Measurements from ENCODE around the gene SLC30A5.

DNA sequence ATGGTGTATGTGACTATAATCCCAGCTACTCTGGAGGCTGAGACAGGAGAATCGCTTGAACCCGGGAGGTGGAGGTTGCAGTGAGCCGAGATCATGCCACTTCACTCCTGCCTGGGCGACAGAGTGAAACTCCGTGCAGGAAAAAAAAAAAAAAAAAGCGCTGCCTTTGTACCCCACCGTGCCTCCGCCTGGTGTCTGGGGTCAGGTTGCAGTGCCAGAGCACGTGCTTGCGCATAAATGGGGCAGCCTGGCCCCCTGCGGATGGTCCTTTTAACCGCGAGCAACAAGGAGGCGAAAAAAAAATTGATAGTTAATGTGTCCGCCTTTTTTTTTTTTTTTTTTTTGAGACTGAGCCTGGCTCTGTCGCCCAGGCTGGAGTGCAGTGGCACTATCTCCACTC lies 66.8 kb downstream of the SLC30A5 start:
- TF ChIP-seq POLR2A (IDR thresholded peaks at IDR 0.05), result no peak
- TF ChIP-seq, protein P1, sequence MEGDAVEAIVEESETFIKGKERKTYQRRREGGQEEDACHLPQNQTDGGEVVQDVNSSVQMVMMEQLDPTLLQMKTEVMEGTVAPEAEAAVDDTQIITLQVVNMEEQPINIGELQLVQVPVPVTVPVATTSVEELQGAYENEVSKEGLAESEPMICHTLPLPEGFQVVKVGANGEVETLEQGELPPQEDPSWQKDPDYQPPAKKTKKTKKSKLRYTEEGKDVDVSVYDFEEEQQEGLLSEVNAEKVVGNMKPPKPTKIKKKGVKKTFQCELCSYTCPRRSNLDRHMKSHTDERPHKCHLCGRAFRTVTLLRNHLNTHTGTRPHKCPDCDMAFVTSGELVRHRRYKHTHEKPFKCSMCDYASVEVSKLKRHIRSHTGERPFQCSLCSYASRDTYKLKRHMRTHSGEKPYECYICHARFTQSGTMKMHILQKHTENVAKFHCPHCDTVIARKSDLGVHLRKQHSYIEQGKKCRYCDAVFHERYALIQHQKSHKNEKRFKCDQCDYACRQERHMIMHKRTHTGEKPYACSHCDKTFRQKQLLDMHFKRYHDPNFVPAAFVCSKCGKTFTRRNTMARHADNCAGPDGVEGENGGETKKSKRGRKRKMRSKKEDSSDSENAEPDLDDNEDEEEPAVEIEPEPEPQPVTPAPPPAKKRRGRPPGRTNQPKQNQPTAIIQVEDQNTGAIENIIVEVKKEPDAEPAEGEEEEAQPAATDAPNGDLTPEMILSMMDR (IDR thresholded peaks at IDR 0.05), result no peak
